BLaER1 (cell line): Measurements from ENCODE around the gene LAMC3.

Source experiments
- H3K27ac ChIP-seq: shearing (Covaris generic); formaldehyde crosslinking; 2 replicates; pipeline ENCODE4 v1.8.1; 2022
- H3K27me3 ChIP-seq: shearing (Covaris generic); formaldehyde crosslinking; 2 replicates; pipeline ENCODE4 v1.8.1; 2022
- H3K36me3 ChIP-seq: shearing (Covaris generic); formaldehyde crosslinking; 2 replicates; pipeline ENCODE4 v1.8.1; 2022
- H3K4me1 ChIP-seq: shearing (Covaris generic); formaldehyde crosslinking; 2 replicates; pipeline ENCODE4 v1.8.1; 2022
- H3K4me2 ChIP-seq: shearing (Covaris generic); formaldehyde crosslinking; 2 replicates; pipeline ENCODE4 v1.8.1; 2022
- H3K4me3 ChIP-seq: shearing (Covaris generic); formaldehyde crosslinking; 2 replicates; pipeline ENCODE4 v1.8.1; 2022
- H3K9ac ChIP-seq: shearing (Covaris generic); formaldehyde crosslinking; 2 replicates; pipeline ENCODE4 v1.8.1; 2022
- H3K9me3 ChIP-seq: shearing (Covaris generic); formaldehyde crosslinking; 2 replicates; pipeline ENCODE4 v1.8.1; 2022
- H4K20me1 ChIP-seq: shearing (Covaris generic); formaldehyde crosslinking; 2 replicates; pipeline ENCODE4 v1.8.1; 2022
- Cebpa-rat ChIP-seq: shearing (Covaris generic); IDR thresholded peaks from 2 replicates; pipeline ENCODE4 v1.8.1; 2022

The LAMC3 gene

GRCh38 chr9:131069699-131070098, 60.7 kb downstream of the LAMC3 start:
- no peaks in the 10 kb centered on the region for H3K9me3 ChIP-seq
- no peak overlapping the region for H3K4me3 ChIP-seq
- no peak overlapping the region for H3K27ac ChIP-seq
- no peaks in the 10 kb centered on the region for H3K4me1 ChIP-seq
- H3K4me2 ChIP-seq = no peak overlapping the region
- H3K9ac ChIP-seq = no peak overlapping the region
- no peaks in the 10 kb centered on the region for H3K27me3 ChIP-seq
- H4K20me1 ChIP-seq = no peaks in the 10 kb centered on the region
- no peak for TF ChIP-seq Cebpa-rat
- H3K36me3 ChIP-seq = no peaks in the 10 kb centered on the region

- Histone ChIP-seq H3K27me3 (no peaks in the 10 kb centered on the region), H3K4me1 (no peaks in the 10 kb centered on the region), H3K4me2 (no peak overlapping the region), H3K9ac (no peak overlapping the region), H3K27ac (no peak overlapping the region), H3K36me3 (no peaks in the 10 kb centered on the region), H3K9me3 (no peaks in the 10 kb centered on the region), H3K4me3 (no peak overlapping the region), H4K20me1 (no peaks in the 10 kb centered on the region)
- no peak for TF ChIP-seq Cebpa-rat
These were observed 63.3 kb downstream of the LAMC3 start for GRCh38 chr9:131072107-131072870.

- H3K36me3 ChIP-seq = no peaks in the 10 kb centered on the region
- no peak overlapping the region for H3K4me3 ChIP-seq
- H3K4me2 ChIP-seq = no peak overlapping the region
- H3K27ac ChIP-seq = no peak overlapping the region
- H3K9ac ChIP-seq = no peak overlapping the region
- no peak for TF ChIP-seq Cebpa-rat
- H3K9me3 ChIP-seq = no peaks in the 10 kb centered on the region
- H3K4me1 ChIP-seq = no peaks in the 10 kb centered on the region
- no peaks in the 10 kb centered on the region for H3K27me3 ChIP-seq
- no peaks in the 10 kb centered on the region for H4K20me1 ChIP-seq
These were observed 63.9 kb downstream of the LAMC3 start for GRCh38 chr9:131072871-131073237.

GRCh38 chr9:131076347-131077195, 67.6 kb downstream of the LAMC3 start:
- no peak overlapping the region for H3K4me2 ChIP-seq
- H3K9me3 ChIP-seq = no peaks in the 10 kb centered on the region
- no peaks in the 10 kb centered on the region for H3K27me3 ChIP-seq
- H3K36me3 ChIP-seq = no peaks in the 10 kb centered on the region
- H4K20me1 ChIP-seq = no peaks in the 10 kb centered on the region
- no peak overlapping the region for H3K9ac ChIP-seq
- no peak overlapping the region for H3K4me3 ChIP-seq
- H3K4me1 ChIP-seq = no peaks in the 10 kb centered on the region
- TF ChIP-seq Cebpa-rat = no peak
- H3K27ac ChIP-seq = no peak overlapping the region

- Histone ChIP-seq H3K27me3 (no peaks in the 10 kb centered on the region), H3K4me2 (no peak overlapping the region), H4K20me1 (no peaks in the 10 kb centered on the region), H3K4me3 (no peak overlapping the region), H3K36me3 (no peaks in the 10 kb centered on the region), H3K27ac (no peak overlapping the region), H3K9ac (no peak overlapping the region), H3K4me1 (no peaks in the 10 kb centered on the region), H3K9me3 (no peaks in the 10 kb centered on the region)
- TF ChIP-seq Cebpa-rat = no peak
These were observed 69.7 kb downstream of the LAMC3 start for GRCh38 chr9:131078427-131079366.

- Histone ChIP-seq H3K4me2 (no peak overlapping the region), H4K20me1 (no peaks in the 10 kb centered on the region), H3K9ac (no peak overlapping the region), H3K27me3 (no peaks in the 10 kb centered on the region), H3K27ac (no peak overlapping the region), H3K9me3 (no peaks in the 10 kb centered on the region), H3K36me3 (no peaks in the 10 kb centered on the region), H3K4me1 (peaks cover 15% of the 10 kb centered on the region), H3K4me3 (no peak overlapping the region)
- TF ChIP-seq Cebpa-rat = no peak
These were observed 71.6 kb downstream of the LAMC3 start for GRCh38 chr9:131080589-131080988.

- H3K27me3 ChIP-seq = no peaks in the 10 kb centered on the region
These were observed 72.9 kb downstream of the LAMC3 start for GRCh38 chr9:131081868-131082267.

GRCh38 chr9:131082774-131083512, 74.0 kb downstream of the LAMC3 start:
- no peak overlapping the region for H3K9ac ChIP-seq
- peaks cover 20% of the 10 kb centered on the region for H3K4me1 ChIP-seq
- no peak overlapping the region for H3K4me3 ChIP-seq
- no peaks in the 10 kb centered on the region for H3K36me3 ChIP-seq
- no peak for TF ChIP-seq Cebpa-rat
- H3K27me3 ChIP-seq = no peaks in the 10 kb centered on the region
- no peak overlapping the region for H3K27ac ChIP-seq
- H3K9me3 ChIP-seq = no peaks in the 10 kb centered on the region
- no peaks in the 10 kb centered on the region for H4K20me1 ChIP-seq
- H3K4me2 ChIP-seq = no peak overlapping the region

More at GRCh38 chr9:131081868-131082267, 72.9 kb downstream of the LAMC3 start:
- Histone ChIP-seq H3K4me1 (peaks cover 15% of the 10 kb centered on the region), H4K20me1 (no peaks in the 10 kb centered on the region), H3K4me3 (no peak overlapping the region), H3K36me3 (no peaks in the 10 kb centered on the region), H3K9me3 (no peaks in the 10 kb centered on the region), H3K27ac (no peak overlapping the region), H3K9ac (no peak overlapping the region), H3K4me2 (no peak overlapping the region)
- TF ChIP-seq Cebpa-rat = no peak
